Measurements from ENCODE around the gene RCN1. TPM values are rescaled to one million over a fixed set of nuclear protein-coding genes. Genes with fewer than 3 reads are reported as not detected.

The RCN1 gene
- total RNA-seq, 1 donor from 2014 or later, result 545 TPM

- no peak for TF ChIP-seq CTCF (IDR thresholded peaks at IDR 0.05; ENCODE audit: insufficient read depth, low read depth, low read length)
- no peak for TF ChIP-seq EZH2 (IDR thresholded peaks at IDR 0.05; ENCODE audit: insufficient read depth, low read length)
- Mint-ChIP-seq H3K36me3 (ENCODE audit: low read depth, unreplicated experiment) (peaks cover 5% of the 10 kb centered on the region), H3K27me3 (ENCODE audit: low read depth, unreplicated experiment) (peaks cover 8% of the 10 kb centered on the region), H3K4me3 (ENCODE audit: unreplicated experiment) (no peak overlapping the region), H3K4me1 (ENCODE audit: low read depth, unreplicated experiment) (peaks cover 7% of the 10 kb centered on the region), H3K27ac (ENCODE audit: unreplicated experiment) (no peak overlapping the region), H3K9me3 (ENCODE audit: unreplicated experiment) (peaks cover 14% of the 10 kb centered on the region)
- FAIRE-seq (no peak), DNase-seq (ENCODE audit: low read depth) (no peak)
- no peaks in the 10 kb centered on the region for H3K9me3 ChIP-seq (ENCODE audit: insufficient read depth, low read depth, low read length)
- no peak overlapping the region for H3K9ac ChIP-seq (ENCODE audit: low read length)
- H3K4me2 ChIP-seq (ENCODE audit: low read length), result no peak overlapping the region
- no peak overlapping the region for H2AFZ ChIP-seq (ENCODE audit: low read depth, low read length)
- no peaks in the 10 kb centered on the region for H3K4me1 ChIP-seq (ENCODE audit: insufficient read depth, low read length)
- H3K36me3 ChIP-seq (ENCODE audit: insufficient read depth, low read length), result no peaks in the 10 kb centered on the region
- no peak overlapping the region for H3K4me3 ChIP-seq (ENCODE audit: insufficient read depth, low read depth, low read length)
- H3K79me2 ChIP-seq (ENCODE audit: insufficient read depth, low read length), result no peaks in the 10 kb centered on the region
- peaks cover 5% of the 10 kb centered on the region for H3K27me3 ChIP-seq (ENCODE audit: insufficient read depth, low read length)
- H4K20me1 ChIP-seq (ENCODE audit: insufficient read depth, low read length), result no peaks in the 10 kb centered on the region
- H3K27ac ChIP-seq (ENCODE audit: low read depth, low read length), result no peak overlapping the region
Measured at GRCh38 chr11:32149748-32150147, 58.9 kb downstream of the RCN1 start.

GRCh38 chr11:32151027-32151426 is 60.2 kb downstream of the RCN1 start:
- Histone ChIP-seq H3K9me3 (ENCODE audit: insufficient read depth, low read depth, low read length) (no peaks in the 10 kb centered on the region), H3K9ac (ENCODE audit: low read length) (no peak overlapping the region), H3K4me1 (ENCODE audit: insufficient read depth, low read length) (no peaks in the 10 kb centered on the region), H3K27ac (ENCODE audit: low read depth, low read length) (no peak overlapping the region), H3K36me3 (ENCODE audit: insufficient read depth, low read length) (no peaks in the 10 kb centered on the region), H3K27me3 (ENCODE audit: insufficient read depth, low read length) (peaks cover 5% of the 10 kb centered on the region), H3K4me3 (ENCODE audit: insufficient read depth, low read depth, low read length) (no peak overlapping the region), H2AFZ (ENCODE audit: low read depth, low read length) (no peak overlapping the region), H4K20me1 (ENCODE audit: insufficient read depth, low read length) (no peaks in the 10 kb centered on the region), H3K79me2 (ENCODE audit: insufficient read depth, low read length) (no peaks in the 10 kb centered on the region), H3K4me2 (ENCODE audit: low read length) (no peak overlapping the region)
- no peak for TF ChIP-seq CTCF (IDR thresholded peaks at IDR 0.05; ENCODE audit: insufficient read depth, low read depth, low read length)
- TF ChIP-seq EZH2 (IDR thresholded peaks at IDR 0.05; ENCODE audit: insufficient read depth, low read length), result no peak
- Mint-ChIP-seq H3K27me3 (ENCODE audit: low read depth, unreplicated experiment) (peaks cover 7% of the 10 kb centered on the region), H3K4me1 (ENCODE audit: low read depth, unreplicated experiment) (peaks cover 7% of the 10 kb centered on the region), H3K9me3 (ENCODE audit: unreplicated experiment) (peaks cover 10% of the 10 kb centered on the region), H3K4me3 (ENCODE audit: unreplicated experiment) (no peak overlapping the region), H3K27ac (ENCODE audit: unreplicated experiment) (no peak overlapping the region), H3K36me3 (ENCODE audit: low read depth, unreplicated experiment) (peaks cover 5% of the 10 kb centered on the region)
- DNase-seq (ENCODE audit: low read depth), result no peak
- no peak for FAIRE-seq

- Histone ChIP-seq H3K4me3 (ENCODE audit: insufficient read depth, low read depth, low read length) (no peak overlapping the region), H3K27ac (ENCODE audit: low read depth, low read length) (no peak overlapping the region), H3K36me3 (ENCODE audit: insufficient read depth, low read length) (no peaks in the 10 kb centered on the region), H3K4me1 (ENCODE audit: insufficient read depth, low read length) (no peaks in the 10 kb centered on the region), H3K27me3 (ENCODE audit: insufficient read depth, low read length) (peaks cover 5% of the 10 kb centered on the region), H3K79me2 (ENCODE audit: insufficient read depth, low read length) (no peaks in the 10 kb centered on the region), H3K9me3 (ENCODE audit: insufficient read depth, low read depth, low read length) (no peaks in the 10 kb centered on the region), H3K4me2 (ENCODE audit: low read length) (no peak overlapping the region), H3K9ac (ENCODE audit: low read length) (no peak overlapping the region), H4K20me1 (ENCODE audit: insufficient read depth, low read length) (no peaks in the 10 kb centered on the region), H2AFZ (ENCODE audit: low read depth, low read length) (no peak overlapping the region)
- no peak for FAIRE-seq
- H3K27ac Mint-ChIP-seq (ENCODE audit: unreplicated experiment), result no peak overlapping the region
- TF ChIP-seq EZH2 (IDR thresholded peaks at IDR 0.05; ENCODE audit: insufficient read depth, low read length) (no peak), CTCF (IDR thresholded peaks at IDR 0.05; ENCODE audit: insufficient read depth, low read depth, low read length) (no peak)
- H3K4me3 Mint-ChIP-seq (ENCODE audit: unreplicated experiment), result no peak overlapping the region
- no peak for DNase-seq (ENCODE audit: low read depth)
- H3K27me3 Mint-ChIP-seq (ENCODE audit: low read depth, unreplicated experiment), result peaks cover 7% of the 10 kb centered on the region
- H3K36me3 Mint-ChIP-seq (ENCODE audit: low read depth, unreplicated experiment), result peaks cover 5% of the 10 kb centered on the region
- peaks cover 5% of the 10 kb centered on the region for H3K9me3 Mint-ChIP-seq (ENCODE audit: unreplicated experiment)
- H3K4me1 Mint-ChIP-seq (ENCODE audit: low read depth, unreplicated experiment), result peaks cover 7% of the 10 kb centered on the region
Measured at GRCh38 chr11:32152216-32152615, 61.3 kb downstream of the RCN1 start.

Measured in astrocyte (in vitro differentiated cells and primary cell).